Smooth muscle cell of bladder (primary cell): Measurements from ENCODE around the gene TMEM125. TPM values are rescaled to one million over a fixed set of nuclear protein-coding genes. Genes with fewer than 3 reads are reported as not detected.

Source experiments
- total RNA-seq: library from RNA; depleted of rRNA; stranded (reverse); fragments of >200 nt; gene quantifications from 2 replicates; pipeline ENCODE4 v1.2.3, GENCODE V29; 2014

The TMEM125 gene
- total RNA-seq = not detected in 2 replicates

DNA sequence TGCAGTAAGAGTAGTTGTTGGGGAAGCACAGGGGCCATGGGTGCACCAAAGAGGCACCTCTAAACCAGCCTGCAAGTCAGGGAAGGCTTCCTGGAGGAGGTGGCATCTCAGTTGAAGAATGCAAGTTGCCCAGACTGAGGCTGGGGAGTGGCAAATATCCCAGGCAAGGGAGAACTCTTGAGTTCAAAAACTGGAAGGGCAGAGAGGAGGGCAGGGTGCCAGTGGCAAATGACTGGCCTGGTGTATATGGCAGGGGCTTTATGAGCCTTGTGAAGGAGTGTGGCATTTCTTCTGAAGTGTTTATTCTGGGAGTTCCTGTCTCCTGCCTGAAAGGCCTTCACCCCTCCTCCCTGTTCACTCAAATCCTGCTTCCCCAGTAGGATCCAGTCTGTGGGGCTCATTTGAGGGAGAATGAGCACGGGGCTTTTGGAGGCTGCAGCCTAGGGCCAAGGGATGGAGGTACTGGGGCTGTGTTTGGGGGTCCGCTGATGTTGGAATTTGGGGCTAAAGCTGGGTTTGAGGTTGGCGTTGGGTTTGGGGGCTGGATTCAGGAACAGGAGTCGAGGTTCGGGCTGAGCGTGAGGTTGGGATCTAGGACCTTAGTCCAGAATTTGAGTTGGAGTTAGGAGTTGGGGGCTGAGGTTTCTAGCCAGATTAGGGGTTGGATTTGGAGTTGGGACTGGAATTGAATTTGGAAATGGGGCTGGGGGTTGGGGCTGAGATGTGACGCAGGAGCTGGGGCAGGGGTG, at the start of gene TMEM125:
TMEM125 (plus strand) TSS at position 357 of the 749 bp plus-strand sequence. CDS start 2,740 bp downstream, outside the sequence.

DNA sequence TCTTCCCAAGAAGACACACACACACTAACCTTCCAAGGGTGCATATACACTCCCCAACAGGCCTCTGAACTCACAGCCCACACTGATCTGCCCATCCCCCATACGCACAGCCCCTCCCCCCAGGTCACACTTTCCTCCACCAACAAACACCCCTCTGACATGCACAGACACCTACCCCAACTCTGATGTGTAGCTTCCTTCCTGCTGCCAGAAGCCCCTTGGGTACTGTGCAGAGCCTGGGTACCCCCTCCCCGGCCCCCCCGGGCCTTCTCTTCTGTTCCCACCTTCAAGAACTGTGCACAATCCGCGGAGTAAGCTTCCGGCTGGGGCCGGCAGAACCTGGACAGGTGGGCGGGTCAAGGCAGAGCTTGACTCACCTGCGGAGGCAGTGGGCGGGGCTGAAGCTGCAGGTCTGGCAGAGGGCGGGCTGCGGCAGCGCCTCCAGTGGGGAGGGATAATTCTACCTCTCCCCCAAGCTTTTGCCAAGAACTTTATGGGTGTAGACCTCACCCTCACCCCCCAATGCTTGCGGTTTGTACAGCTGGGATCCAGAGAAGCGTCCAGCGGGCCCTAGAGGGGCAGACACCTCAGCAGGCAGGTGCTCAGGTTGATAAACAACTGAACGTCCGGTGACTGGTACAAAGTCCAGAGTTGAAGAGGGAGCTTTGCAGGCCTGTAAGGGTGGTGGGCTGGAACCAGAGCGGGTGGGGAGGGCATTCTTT, 15.6 kb downstream of the TMEM125 start, which contains the start of gene C1orf210:
C1orf210 (minus strand) TSS at position 313 of the 722 bp plus-strand sequence. CDS start 2,311 bp downstream, outside the sequence.

DNA sequence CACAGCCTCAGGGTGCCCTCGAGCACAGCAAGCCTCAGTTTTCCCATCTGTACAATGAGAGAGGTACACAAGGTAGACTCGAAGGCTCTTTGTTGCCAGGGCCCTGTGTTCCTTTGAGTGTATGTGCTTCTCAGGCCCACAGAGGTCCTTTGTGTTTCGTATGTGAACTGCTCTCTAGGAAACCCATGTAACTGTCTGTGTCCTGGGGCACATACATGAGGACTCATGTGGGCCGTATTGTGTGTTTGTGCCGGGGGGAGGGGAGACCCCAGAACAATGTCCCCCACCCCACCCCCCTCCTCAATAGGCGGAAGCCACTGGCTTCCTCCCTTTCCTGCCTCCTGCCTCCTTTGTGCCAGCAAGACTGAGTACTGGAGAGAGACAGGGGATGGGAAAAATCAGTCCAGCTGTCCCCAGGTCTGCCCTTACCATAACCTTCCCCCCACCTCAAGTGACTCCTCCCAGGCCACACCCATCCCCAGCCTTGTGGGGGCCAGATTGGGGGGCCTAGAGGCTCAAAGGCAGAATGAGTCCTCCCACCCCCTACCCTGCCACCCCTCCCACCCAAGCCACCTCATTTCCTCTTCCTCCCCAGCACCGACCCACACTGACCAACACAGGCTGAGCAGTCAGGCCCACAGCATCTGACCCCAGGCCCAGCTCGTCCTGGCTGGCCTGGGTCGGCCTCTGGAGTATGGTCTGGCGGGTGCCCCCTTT, 30.8 kb downstream of the TMEM125 start, which contains the start of gene TIE1:
TIE1 (plus strand) TSS at position 605 of the 717 bp plus-strand sequence; CDS start at position 695, 90 bp downstream.

Other genes starting within 250 kb of the TMEM125 start
- gene EBNA1BP2, start 97.7 kb upstream of the TMEM125 start, total RNA-seq = 65.0 and 70.4 TPM in 2 replicates
- 0.28 TPM in 2 replicates for gene CFAP57, start 97.7 kb upstream of the TMEM125 start, total RNA-seq
- not detected in 2 replicates for gene C1orf210, start 15.6 kb downstream of the TMEM125 start, total RNA-seq
- 0.14 and 1.2 TPM in 2 replicates for gene TIE1, start 31.0 kb downstream of the TMEM125 start, total RNA-seq
- gene MPL, start 67.8 kb downstream of the TMEM125 start, total RNA-seq = not detected in 2 replicates
- 6.7 and 8.7 TPM in 2 replicates for gene CDC20, start 89.0 kb downstream of the TMEM125 start, total RNA-seq
- gene ELOVL1, start 98.0 kb downstream of the TMEM125 start, total RNA-seq = 43.7 and 48.6 TPM in 2 replicates
- 64.2 and 86.8 TPM in 2 replicates for gene MED8, start 119.8 kb downstream of the TMEM125 start, total RNA-seq
- gene SZT2, start 119.9 kb downstream of the TMEM125 start, total RNA-seq = 19.2 and 28.7 TPM in 2 replicates
- 26.6 and 42.8 TPM in 2 replicates for gene HYI, start 183.9 kb downstream of the TMEM125 start, total RNA-seq